CD4-positive, alpha-beta T cell treated with Interleukin-10 for 1 hour (primary cell): ENCODE results near the gene SCGB1C1.
"Not testable (repeated sequence)": the region's sequence is repeated elsewhere in the genome, so short reads cannot be mapped to it uniquely, and the experiment has no call there.

Experiments used
- DNase-seq: peaks from one replicate; pipeline ENCODE4 v3.0.0-alpha.2; 2020

SCGB1C1 gene

DNA sequence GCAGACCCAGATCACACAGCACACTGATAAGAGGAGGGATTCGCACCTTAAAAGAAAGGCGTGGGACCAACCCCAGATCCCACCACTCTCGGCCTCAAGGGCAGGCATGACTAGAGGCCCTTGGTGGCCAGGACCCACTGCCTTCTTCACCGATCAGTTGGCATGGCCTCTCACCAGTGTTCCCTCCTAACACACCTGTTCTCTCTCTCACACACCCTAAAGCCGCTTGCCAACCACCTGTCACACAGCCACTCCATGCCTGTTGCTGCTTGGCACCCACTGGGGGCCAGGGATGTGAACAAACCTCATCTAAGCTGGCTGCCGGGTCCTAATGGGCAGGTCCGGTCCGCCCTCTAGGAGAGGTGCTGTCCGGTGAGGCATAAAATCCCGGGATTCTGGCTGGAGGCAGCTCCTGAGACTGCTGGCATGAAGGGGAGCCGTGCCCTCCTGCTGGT lies at the start of gene SCGB1C1:
SCGB1C1 (plus strand) TSS at position 405 of the 455 bp plus-strand sequence; CDS start at position 427, 22 bp downstream.
- DNase-seq = not testable (repeated sequence)

DNA sequence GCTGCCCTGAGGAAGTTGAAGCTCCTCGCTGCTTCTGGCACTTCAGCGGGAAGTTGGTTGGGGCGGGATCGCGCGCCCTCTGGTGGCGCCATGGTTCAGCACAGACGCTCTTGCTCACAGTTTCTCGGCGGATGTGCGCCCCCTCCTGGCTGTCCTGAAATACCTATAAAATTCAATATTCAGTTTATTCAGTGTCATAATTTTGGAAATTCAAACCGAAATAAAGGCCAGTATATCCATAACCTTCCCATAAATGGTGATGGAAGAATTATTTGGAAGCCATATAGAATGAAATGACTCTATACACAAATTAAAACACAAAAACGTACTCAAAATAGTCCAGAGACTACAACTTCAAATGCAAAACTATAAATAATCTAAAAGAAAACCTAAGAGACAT lies 12.6 kb upstream of the SCGB1C1 start:
- DNase-seq = not testable (repeated sequence)

DNA sequence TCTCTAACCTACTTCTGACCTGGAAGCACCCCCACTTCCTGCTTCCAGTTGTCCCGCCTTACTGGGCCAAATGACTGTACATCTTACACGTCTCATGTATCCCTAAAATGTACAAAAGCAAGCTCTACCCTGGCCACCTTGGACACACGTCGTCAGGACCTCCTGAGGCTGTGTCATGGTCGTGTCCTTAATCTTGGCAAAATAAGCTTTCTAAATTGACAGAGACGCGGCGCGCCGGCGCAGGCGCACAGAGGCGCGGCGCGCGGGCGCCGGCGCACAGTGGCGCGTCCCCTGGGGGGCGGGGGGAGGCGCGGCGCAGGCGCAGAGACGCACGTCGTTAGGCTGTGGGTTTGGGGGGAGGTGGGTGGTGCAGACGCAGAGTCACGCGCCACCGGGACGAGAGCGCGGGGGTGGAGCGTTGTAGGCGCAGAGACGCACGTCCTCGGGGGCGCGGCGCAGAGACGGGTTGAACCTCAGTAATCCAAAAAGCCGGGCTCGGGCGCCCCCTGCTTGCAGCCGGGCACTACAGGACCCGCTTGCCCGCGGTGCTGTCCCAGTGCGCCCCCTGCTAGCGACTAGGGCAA lies 3.6 kb upstream of the SCGB1C1 start:
- not testable (repeated sequence) for DNase-seq

- DNase-seq = peak; percentile 60
These were observed 3.0 kb upstream of the SCGB1C1 start for GRCh38 chr11:189843-190311.

DNA sequence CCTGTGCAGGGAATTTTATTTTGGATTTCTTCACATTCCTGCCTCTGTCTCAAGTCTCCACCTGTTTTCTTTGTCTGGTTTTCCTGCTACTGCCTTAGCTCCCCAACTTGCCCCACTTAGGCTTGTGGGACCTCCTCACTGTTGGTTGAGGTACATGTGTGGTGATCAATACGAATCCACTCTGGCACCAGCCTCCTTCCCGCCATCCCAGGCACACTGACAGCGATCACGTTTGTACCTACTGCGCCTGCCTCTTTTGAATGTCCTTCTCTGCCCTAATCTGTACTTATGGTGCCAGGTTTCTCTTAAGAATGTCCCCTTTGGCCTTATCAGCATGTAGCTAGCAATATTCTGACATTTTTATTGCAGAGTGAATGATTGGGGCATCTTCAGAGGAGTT lies 2.3 kb upstream of the SCGB1C1 start:
- not testable (repeated sequence) for DNase-seq

GRCh38 chr11:191490-192478 lies 1.1 kb upstream of the SCGB1C1 start:
- DNase-seq = peak; percentile 55

- not testable (repeated sequence) for DNase-seq
These were observed 603 bp downstream of the SCGB1C1 start for GRCh38 chr11:193481-193880.

- no peak for DNase-seq
These were observed 4.2 kb downstream of the SCGB1C1 start for GRCh38 chr11:196786-197731.

DNA sequence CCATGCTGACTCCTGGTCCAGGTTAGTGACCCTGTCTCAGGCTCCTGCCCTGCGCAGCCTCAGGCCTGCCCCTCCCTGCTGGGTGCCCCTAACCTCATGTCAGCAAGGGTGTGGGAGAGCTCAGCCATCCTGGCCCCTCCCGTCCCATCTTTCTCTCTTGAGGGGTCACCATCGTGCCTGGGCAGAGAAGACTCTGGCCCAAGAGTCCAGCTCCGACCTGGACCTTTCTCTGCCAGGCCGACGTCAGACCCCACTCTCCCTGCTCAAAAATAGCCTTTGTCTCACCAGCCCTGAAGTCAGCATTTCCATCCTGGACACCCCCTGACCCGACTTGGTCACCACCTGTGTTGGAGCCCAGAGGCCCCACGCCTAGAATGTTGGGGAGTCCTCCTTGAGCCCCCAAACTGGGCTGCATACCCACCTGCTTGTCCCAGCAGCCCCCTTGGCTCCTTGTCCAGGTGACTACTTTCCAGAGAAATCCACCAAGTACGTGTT lies 4.9 kb downstream of the SCGB1C1 start:
- DNase-seq = no peak

- no peak for DNase-seq
These were observed 5.4 kb downstream of the SCGB1C1 start for GRCh38 chr11:198236-198806.

GRCh38 chr11:199004-199581 lies 6.2 kb downstream of the SCGB1C1 start:
- no peak for DNase-seq

DNA sequence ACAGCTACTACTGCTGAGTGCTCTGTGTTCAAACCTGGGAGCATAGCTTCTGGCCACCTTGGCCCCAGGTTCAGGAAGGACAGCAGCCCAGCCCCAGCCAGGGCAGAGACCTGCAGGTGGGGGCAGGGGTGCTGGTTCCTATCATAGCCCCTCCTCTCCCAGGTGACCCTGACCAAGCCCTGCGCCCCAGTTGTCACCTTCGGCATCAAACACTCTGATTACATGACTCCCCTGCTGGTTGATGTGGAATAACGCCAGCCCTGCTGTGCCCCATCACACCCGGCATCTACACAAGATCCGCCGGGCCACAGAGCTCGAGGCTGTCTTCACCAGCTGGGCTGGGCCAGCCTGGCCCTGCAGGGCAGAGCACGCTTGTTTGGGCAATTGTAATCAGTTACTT lies 6.9 kb downstream of the SCGB1C1 start:
- DNase-seq = no peak

DNA sequence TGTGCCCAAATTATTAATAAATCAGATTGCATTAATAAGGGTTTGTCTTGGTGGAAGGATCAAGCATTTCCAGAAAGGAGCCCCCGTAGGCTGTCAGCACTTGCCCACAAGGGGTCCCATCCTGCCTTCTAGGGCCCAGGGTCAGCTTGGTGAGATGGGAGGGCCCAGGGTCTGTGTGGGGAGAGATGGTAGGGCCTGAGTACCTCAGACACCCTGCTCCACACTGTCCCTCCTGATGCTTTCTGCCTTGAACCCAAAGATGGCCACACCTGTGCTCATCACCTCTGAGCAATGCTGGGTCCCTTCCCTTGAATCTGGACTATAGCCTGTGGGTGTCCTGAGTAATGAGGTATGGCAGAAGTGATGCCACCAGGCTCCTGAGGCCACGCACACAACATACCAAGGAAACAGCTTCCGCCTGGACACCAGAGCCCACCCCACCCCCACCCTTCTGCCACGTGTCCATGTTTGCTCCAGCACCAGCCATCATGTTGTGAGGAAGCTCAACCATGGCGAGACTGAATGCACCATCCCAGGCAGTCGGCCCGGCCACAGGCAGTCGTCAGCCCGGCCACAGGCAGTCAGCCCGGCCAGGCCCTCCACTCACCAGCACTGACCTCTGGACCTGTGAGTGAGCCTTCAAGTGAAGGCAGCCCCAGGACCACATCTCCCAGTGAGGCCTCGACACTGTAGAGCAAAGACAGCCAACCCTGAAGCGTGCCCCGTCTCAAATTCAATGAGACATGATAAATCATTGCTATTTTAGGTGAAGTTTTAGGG lies 7.5 kb downstream of the SCGB1C1 start:
- no peak for DNase-seq

GRCh38 chr11:201966-202365 lies 9.1 kb downstream of the SCGB1C1 start:
- no peak for DNase-seq

- no peak for DNase-seq
These were observed 9.6 kb downstream of the SCGB1C1 start for GRCh38 chr11:202490-202889.

- DNase-seq = no peak
These were observed 10.4 kb downstream of the SCGB1C1 start for GRCh38 chr11:203056-203944.

DNA sequence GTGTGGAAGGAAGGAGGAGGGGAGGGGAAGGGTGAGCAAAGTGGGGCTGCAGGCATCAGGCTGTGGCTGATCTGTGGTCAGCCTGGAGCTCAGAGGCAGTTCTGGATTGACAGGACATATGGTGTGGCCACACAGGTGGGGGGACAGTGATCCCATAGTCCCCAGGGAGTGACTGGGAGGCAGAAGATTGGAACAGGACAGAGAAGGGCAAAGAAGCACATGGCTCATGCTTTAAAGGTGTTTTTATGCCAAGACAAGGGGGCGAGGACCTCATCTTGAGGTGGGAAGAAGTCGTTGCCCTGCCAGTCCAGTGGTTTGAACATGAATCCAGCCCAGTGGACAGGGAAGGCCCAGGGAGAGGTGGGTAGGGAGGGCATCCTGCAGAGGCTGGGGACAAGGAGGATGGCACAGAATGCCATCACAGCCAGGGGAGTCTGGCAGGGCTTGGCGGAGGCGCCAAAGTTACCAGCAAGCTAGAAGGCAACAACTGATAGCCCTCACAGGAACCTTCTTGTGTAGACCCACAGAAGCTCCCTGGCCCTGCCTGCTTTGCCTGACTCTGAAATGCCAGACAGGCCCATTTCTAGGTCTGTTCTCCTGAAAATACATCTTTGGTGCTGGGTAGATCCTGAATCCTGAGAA lies 11.2 kb downstream of the SCGB1C1 start:
- DNase-seq = no peak

- DNase-seq = no peak
These were observed 11.8 kb downstream of the SCGB1C1 start for GRCh38 chr11:204587-205109.
